Natural killer cell (primary cell): ENCODE data around the gene PDE8B. TPM values are rescaled to one million over a fixed set of nuclear protein-coding genes. Genes with fewer than 3 reads are reported as not detected.

Source experiments
- ATAC-seq, 3 donors: fragments of 150-1000 bp in 2 of 3; fragments of 200-7000 bp in 1 of 3; cut with Tn5 transposase; 1 replicate in 1 of 3; 2 replicates in 2 of 3; pipeline ENCODE4 v1.10.0; 2021; ENCODE audit warnings: mild to moderate bottlenecking in 2 of 3, moderate library complexity in 2 of 3
- DNase-seq, 2 donors: peaks; one replicate each; pipeline versions ENCODE4 v3.0.0 to v3.0.0-alpha.2; 2013 to 2021; ENCODE audit warnings: mixed read lengths in 1 of 2
- H3K27ac ChIP-seq: one replicate; pipeline ENCODE4 v1.5.1; 2013; ENCODE audit warnings: mild to moderate bottlenecking, low read length
- H3K27me3 ChIP-seq: one replicate; pipeline ENCODE4 v1.6.1; 2013; ENCODE audit warnings: low read length; ENCODE audit not compliant: control insufficient read depth, insufficient read depth
- H3K36me3 ChIP-seq: one replicate; pipeline ENCODE4 v1.6.1; 2013; ENCODE audit warnings: low read length; ENCODE audit not compliant: control insufficient read depth, insufficient read depth
- H3K4me1 ChIP-seq: one replicate; pipeline ENCODE4 v1.6.1; 2013; ENCODE audit warnings: low read length; ENCODE audit not compliant: control insufficient read depth, insufficient read depth
- H3K4me3 ChIP-seq: one replicate; pipeline ENCODE4 v1.5.1; 2013; ENCODE audit warnings: low read length
- H3K9me3 ChIP-seq: one replicate; pipeline ENCODE4 v1.6.1; 2013; ENCODE audit warnings: low read length; ENCODE audit not compliant: control insufficient read depth, insufficient read depth
- H3K27ac Mint-ChIP-seq, 2 donors: one replicate each; pipeline ENCODE4 v1.8.0; 2022; ENCODE audit warnings: mild to moderate bottlenecking in 2 of 2, mixed read lengths in 2 of 2, moderate library complexity in 1 of 2
- H3K27me3 Mint-ChIP-seq, 2 donors: one replicate each; pipeline ENCODE4 v1.8.0; 2022; ENCODE audit warnings: low read depth in 2 of 2, mixed read lengths in 2 of 2
- H3K36me3 Mint-ChIP-seq: one replicate; pipeline ENCODE4 v1.8.0; 2022; ENCODE audit warnings: mixed read lengths
- H3K4me1 Mint-ChIP-seq, 2 donors: one replicate each; pipeline ENCODE4 v1.8.0; 2022; ENCODE audit warnings: mixed read lengths in 2 of 2
- H3K4me3 Mint-ChIP-seq: one replicate; pipeline ENCODE4 v1.8.0; 2022; ENCODE audit warnings: mild to moderate bottlenecking, moderate library complexity, mixed read lengths
- H3K9me3 Mint-ChIP-seq, 2 donors: one replicate each; pipeline ENCODE4 v1.8.0; 2022; ENCODE audit warnings: mixed read lengths in 2 of 2
- WGBS: methylation state at CpG from one replicate; pipeline ENCODE4 v1.1.7; 2013; ENCODE audit warnings: missing lambda C conversion rate; ENCODE audit not compliant: insufficient coverage; 5-methylcytosine and 5-hydroxymethylcytosine counted together
- intact Hi-C: fragments of 100-400 bp; cut with micrococcal nuclease; formaldehyde crosslinking; loops from one replicate; pipeline ENCODE4 v1.14.2; 2022
- total RNA-seq, 4 donors: library from RNA; stranded (reverse); fragments of 120-200 nt in 1 of 4; gene quantifications; one replicate each; pipeline versions ENCODE4 v1.2.3 to v1.2.4, GENCODE V29; 2013 to 2022
- TF ChIP-seq, protein P1 (sequence below): fragments of 200-600 bp; IDR thresholded peaks from one replicate; pipeline ENCODE4 v1.8.0; 2022; ENCODE audit warnings: antibody characterized with exemption

The PDE8B gene
- total RNA-seq, 3 donors from 2014 or later (not counting 1 experiment from before 2014, with no cell fraction given) = 0.23 to 0.82 TPM; not detected in 1

DNA sequence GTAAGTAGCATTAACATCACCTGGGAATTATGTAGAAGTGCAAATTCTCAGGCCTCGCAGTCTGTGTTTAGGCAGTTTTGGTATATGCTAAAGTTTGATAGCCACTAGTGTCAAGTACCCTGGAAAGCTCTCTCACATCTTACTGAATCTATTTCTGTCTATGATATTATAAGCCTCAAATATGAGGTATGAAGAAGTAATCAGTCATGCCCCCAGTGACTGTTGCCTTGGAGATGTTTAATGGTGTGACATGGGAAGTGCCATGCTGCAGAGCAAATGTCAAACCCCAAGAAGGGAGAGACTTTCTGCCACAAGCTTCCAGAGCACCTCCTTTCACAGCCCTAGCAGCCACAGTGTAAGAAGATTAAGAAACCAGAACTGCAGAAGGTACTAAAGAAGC, 9.8 kb upstream of the PDE8B start:
- no peaks in the 10 kb centered on the region for H3K27me3 ChIP-seq
- Mint-ChIP-seq H3K4me1 (no peaks in the 10 kb centered on the region), H3K36me3 (peaks cover 14% of the 10 kb centered on the region), H3K4me3 (no peak overlapping the region), H3K27ac (no peak overlapping the region), H3K27me3 (peaks cover 24 to 30% of the 10 kb centered on the region in 2 donors), H3K9me3 (peaks cover 0 to 4% of the 10 kb centered on the region in 2 donors)
- no peak for ATAC-seq
- DNase-seq = no peak
- TF ChIP-seq, protein P1, sequence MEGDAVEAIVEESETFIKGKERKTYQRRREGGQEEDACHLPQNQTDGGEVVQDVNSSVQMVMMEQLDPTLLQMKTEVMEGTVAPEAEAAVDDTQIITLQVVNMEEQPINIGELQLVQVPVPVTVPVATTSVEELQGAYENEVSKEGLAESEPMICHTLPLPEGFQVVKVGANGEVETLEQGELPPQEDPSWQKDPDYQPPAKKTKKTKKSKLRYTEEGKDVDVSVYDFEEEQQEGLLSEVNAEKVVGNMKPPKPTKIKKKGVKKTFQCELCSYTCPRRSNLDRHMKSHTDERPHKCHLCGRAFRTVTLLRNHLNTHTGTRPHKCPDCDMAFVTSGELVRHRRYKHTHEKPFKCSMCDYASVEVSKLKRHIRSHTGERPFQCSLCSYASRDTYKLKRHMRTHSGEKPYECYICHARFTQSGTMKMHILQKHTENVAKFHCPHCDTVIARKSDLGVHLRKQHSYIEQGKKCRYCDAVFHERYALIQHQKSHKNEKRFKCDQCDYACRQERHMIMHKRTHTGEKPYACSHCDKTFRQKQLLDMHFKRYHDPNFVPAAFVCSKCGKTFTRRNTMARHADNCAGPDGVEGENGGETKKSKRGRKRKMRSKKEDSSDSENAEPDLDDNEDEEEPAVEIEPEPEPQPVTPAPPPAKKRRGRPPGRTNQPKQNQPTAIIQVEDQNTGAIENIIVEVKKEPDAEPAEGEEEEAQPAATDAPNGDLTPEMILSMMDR = no peak
- H3K27ac ChIP-seq = no peak overlapping the region
- intact Hi-C loops = no loop called here
- H3K4me3 ChIP-seq = no peak overlapping the region
- no peaks in the 10 kb centered on the region for H3K4me1 ChIP-seq
- no peaks in the 10 kb centered on the region for H3K36me3 ChIP-seq
- WGBS = 100% methylated on average over 1 of the region's 1 CpG
- no peaks in the 10 kb centered on the region for H3K9me3 ChIP-seq

DNA sequence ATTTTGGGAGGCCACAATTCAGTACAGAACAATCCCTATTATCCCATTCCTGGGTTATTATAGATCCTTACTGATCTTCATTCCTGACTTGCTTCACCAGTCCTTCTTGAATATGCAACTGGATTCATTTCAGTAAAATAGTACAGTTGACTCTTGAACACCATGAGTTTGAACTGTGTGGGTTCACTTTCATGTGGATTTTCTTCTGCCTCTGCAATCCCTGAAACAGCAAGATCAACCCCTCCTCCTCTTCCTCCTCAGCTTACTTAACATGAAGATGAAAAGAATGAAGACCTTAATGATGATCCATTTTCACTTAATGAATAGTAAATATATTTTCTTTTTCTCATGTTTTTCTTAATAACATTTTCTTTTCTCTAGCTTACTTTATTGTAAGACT, 8.3 kb upstream of the PDE8B start:
- Histone ChIP-seq H3K36me3 (no peaks in the 10 kb centered on the region), H3K4me3 (no peak overlapping the region), H3K4me1 (no peaks in the 10 kb centered on the region), H3K9me3 (no peaks in the 10 kb centered on the region), H3K27ac (no peak overlapping the region), H3K27me3 (no peaks in the 10 kb centered on the region)
- peaks cover 0 to 4% of the 10 kb centered on the region in 2 donors for H3K9me3 Mint-ChIP-seq
- H3K36me3 Mint-ChIP-seq = peaks cover 14% of the 10 kb centered on the region
- DNase-seq (no peak), ATAC-seq (no peak)
- no peak overlapping the region for H3K4me3 Mint-ChIP-seq
- H3K4me1 Mint-ChIP-seq = no peaks in the 10 kb centered on the region
- H3K27ac Mint-ChIP-seq = no peak overlapping the region
- intact Hi-C loops = no loop called here
- TF ChIP-seq, protein P1 = no peak
- H3K27me3 Mint-ChIP-seq = peaks cover 30 to 36% of the 10 kb centered on the region in 2 donors

DNA sequence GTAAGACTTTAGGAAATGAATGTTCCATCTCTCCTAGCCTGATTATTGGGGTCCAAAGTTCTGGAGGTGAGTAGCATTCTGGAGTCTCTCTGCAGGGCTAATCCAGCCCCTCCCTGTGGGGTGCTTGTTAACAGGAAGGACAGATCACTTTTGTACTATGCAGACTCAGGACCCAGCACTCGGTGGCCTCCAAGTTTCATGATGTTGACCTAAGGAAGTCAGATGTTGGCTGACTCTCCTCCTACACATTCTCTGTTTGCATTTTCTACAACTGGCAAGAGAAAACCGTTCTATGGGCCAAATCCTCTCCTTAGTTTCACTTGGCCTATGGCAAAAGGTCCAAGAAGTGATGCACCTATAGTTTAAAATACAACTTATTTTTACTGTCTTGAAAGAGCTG, 5.5 kb upstream of the PDE8B start:
- whole genome bisulfite sequencing = 60% methylated on average over 2 of the region's 2 CpGs
- no peak for DNase-seq
- TF ChIP-seq, protein P1 = no peak
- H3K4me1 Mint-ChIP-seq = peaks cover 0 to 5% of the 10 kb centered on the region in 2 donors
- no peak for ATAC-seq
- no peaks in the 10 kb centered on the region for H3K36me3 ChIP-seq
- H3K36me3 Mint-ChIP-seq = no peaks in the 10 kb centered on the region
- H3K4me3 Mint-ChIP-seq = no peak overlapping the region
- H3K4me1 ChIP-seq = no peaks in the 10 kb centered on the region
- no peaks in the 10 kb centered on the region for H3K9me3 Mint-ChIP-seq
- intact Hi-C loops = no loop called here
- H3K27ac Mint-ChIP-seq = no peak overlapping the region
- H3K4me3 ChIP-seq = no peak overlapping the region
- H3K27ac ChIP-seq = no peak overlapping the region
- peaks cover 14% of the 10 kb centered on the region for H3K27me3 ChIP-seq
- peaks cover 29 to 41% of the 10 kb centered on the region in 2 donors for H3K27me3 Mint-ChIP-seq
- H3K9me3 ChIP-seq = no peaks in the 10 kb centered on the region

GRCh38 chr5:77208507-77209163, 1.8 kb upstream of the PDE8B start:
- intact Hi-C loops = no loop called here
- peak overlapping the region; percentile 36 for H3K4me3 Mint-ChIP-seq
- WGBS = 83% methylated on average over 1 of the region's 1 CpG

More at GRCh38 chr5:77208507-77209163, 1.8 kb upstream of the PDE8B start:
- H3K4me3 ChIP-seq = no peak overlapping the region
- H3K36me3 ChIP-seq = no peaks in the 10 kb centered on the region
- Mint-ChIP-seq H3K4me1 (peaks cover 0 to 14% of the 10 kb centered on the region in 2 donors), H3K27ac (no peak overlapping the region), H3K27me3 (peaks cover 43 to 65% of the 10 kb centered on the region in 2 donors), H3K36me3 (no peaks in the 10 kb centered on the region), H3K9me3 (no peaks in the 10 kb centered on the region)
- H3K27ac ChIP-seq = no peak overlapping the region
- TF ChIP-seq, protein P1 = no peak
- H3K27me3 ChIP-seq = peaks cover 23% of the 10 kb centered on the region
- ATAC-seq = no peak
- DNase-seq = no peak
- no peaks in the 10 kb centered on the region for H3K9me3 ChIP-seq
- H3K4me1 ChIP-seq = peaks cover 7% of the 10 kb centered on the region
